ENCODE measurements around the gene STARD9.

The STARD9 gene

GRCh38 chr15:42575188-42576039 lies at the start of gene STARD9:
Gene STARD9 (plus strand): TSS chr15:42575606. CDS start chr15:42575716, 110 bp downstream.
- TF ChIP-seq CTCF (IDR thresholded peaks at IDR 0.05; ENCODE audit: insufficient read depth, low read length, missing control alignments) = no peak
- peak within 1 kb of the TSS; percentile 84 for H3K4me3 ChIP-seq (ENCODE audit: low read depth, low read length)
- peak; percentile 82 for DNase-seq (ENCODE audit: low read depth, low spot score)
- ChIA-PET POLR2A (interaction anchor here (0.8 to 2.1 kb wide), 3 partner anchors 27 to 80 kb away, joined by 3 to 7 read pairs (median 6); partner anchors contain the start of gene SNAP23), CTCF (interaction anchor here (0.9 to 2.3 kb wide), 3 partner anchors 9 to 17 kb away, joined by 3 to 7 read pairs (median 3); no protein-coding TSS in a partner anchor)

DNA sequence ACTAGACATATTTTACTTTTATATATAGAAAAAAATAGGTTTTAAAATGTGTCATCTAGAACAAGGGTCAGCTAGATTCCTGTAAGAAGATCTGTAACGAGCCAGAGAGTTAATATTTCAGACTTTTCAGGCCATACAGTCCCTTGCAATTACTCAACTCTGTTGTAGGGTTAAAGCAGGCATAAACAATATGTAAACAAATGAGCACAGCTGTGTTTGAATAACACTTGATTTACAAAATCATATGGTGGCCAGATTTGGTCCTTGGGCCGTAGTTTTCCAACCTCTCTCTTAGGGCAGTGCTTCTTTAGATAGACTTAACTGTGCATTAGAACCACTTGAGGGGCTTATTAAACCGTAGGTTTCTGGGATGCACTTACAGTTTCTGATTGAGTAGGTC lies 46.4 kb upstream of the STARD9 start:
- CTCF ChIA-PET = interaction anchor here (1.7 kb wide), 1 partner anchor 122 kb away, joined by 3 read pairs; no protein-coding TSS in a partner anchor
- POLR2A ChIA-PET = no interaction called here
- no peak overlapping the region for H3K4me3 ChIP-seq (ENCODE audit: low read depth, low read length)
- no peak for TF ChIP-seq CTCF (IDR thresholded peaks at IDR 0.05; ENCODE audit: insufficient read depth, low read length, missing control alignments)
- no peak for DNase-seq (ENCODE audit: low read depth, low spot score)

DNA sequence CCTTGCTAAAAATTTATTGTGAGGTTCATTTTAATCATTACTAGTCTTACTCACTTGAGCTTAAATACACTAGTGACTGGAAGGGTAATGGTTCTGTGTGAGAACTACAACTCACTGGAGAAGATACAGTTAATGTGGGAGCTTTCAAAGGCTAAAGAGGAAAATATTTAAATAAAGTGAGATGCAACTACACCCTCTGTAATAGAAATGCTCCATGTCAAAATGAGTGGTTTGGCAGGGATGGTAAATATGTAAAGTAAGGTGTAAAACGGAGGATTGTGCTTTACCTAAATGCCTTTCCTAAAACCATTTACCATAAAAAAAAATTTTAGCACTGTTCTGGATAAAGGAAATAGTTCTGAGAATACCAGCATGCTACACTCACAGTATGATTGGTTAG lies 42.2 kb upstream of the STARD9 start:
- ChIA-PET CTCF (no interaction called here), POLR2A (no interaction called here)
- H3K4me3 ChIP-seq (ENCODE audit: low read depth, low read length) = no peak overlapping the region
- DNase-seq (ENCODE audit: low read depth, low spot score) = no peak
- TF ChIP-seq CTCF (IDR thresholded peaks at IDR 0.05; ENCODE audit: insufficient read depth, low read length, missing control alignments) = no peak

DNA sequence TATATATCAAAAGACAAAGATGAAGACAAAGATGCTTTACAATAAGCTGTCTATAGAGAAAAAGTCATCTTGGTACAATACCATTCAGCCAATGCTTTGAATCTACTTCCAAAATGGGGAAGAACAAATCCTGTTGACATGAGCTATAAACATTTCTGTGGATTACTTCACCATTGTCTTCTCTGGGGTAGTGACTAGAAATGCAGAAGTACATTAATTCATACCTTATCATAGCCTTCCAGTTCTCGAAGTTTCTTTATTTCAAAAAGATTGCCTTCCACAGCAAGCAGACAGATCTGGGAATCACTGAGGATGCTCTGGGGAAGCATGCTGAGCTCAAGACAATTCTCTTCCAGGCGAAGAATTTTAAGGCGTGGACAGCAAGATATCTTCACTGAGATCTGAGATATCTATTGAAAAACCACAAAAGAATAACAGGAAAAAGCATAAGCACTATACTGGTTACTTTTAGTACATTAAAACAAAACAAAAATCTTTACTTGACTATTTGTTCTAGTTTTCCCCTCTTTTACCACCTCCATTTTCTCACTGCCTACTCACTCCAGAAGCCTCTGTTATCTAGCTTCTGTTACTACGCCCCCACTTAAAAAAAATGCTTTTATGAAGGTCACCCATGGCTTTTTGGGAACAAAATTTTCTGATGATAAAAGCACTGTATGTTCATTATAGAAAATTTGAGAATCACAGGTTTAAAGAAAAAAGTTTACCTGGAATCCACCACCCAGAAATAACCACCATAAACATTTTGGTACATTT lies 30.4 kb upstream of the STARD9 start:
- ChIA-PET CTCF (interaction anchor here (0.8 kb wide), 1 partner anchor 104 kb away, joined by 4 read pairs; no protein-coding TSS in a partner anchor), POLR2A (interaction anchor here (0.6 kb wide), 1 partner anchor 28 kb away, joined by 5 read pairs; no protein-coding TSS in a partner anchor)
- no peak for DNase-seq (ENCODE audit: low read depth, low spot score)
- no peak for TF ChIP-seq CTCF (IDR thresholded peaks at IDR 0.05; ENCODE audit: insufficient read depth, low read length, missing control alignments)
- H3K4me3 ChIP-seq (ENCODE audit: low read depth, low read length) = no peak overlapping the region

- H3K4me3 ChIP-seq (ENCODE audit: low read depth, low read length) = peak overlapping the region; percentile 90
- CTCF ChIA-PET = interaction anchor here (1.0 to 1.4 kb wide), 6 partner anchors 15 to 107 kb away, joined by 3 to 6 read pairs (median 3); no protein-coding TSS in a partner anchor
- DNase-seq (ENCODE audit: low read depth, low spot score) = no peak
- POLR2A ChIA-PET = interaction anchor here (0.9 to 1.2 kb wide), 2 partner anchors 27 to 98 kb away, joined by 4 to 6 read pairs; partner anchors contain the start of gene STARD9
- TF ChIP-seq CTCF (IDR thresholded peaks at IDR 0.05; ENCODE audit: insufficient read depth, low read length, missing control alignments) = no peak
Measured at GRCh38 chr15:42547918-42548248, 27.5 kb upstream of the STARD9 start.

Measured in AG04449 (cell line).